Activated CD4-positive, alpha-beta T cell treated with anti-CD3 and anti-CD28 coated beads, Interleukin-2, amount 10 ng/mL, durations not matched to agents 7 days and 5 days (primary cell): ENCODE data around the gene SLC6A9. TPM values are rescaled to one million over a fixed set of nuclear protein-coding genes. Genes with fewer than 3 reads are reported as not detected.

ENCODE experiments used
- CTCF ChIA-PET: fragments of 350-600 bp; sonication (Branson Sonifier 250); formaldehyde crosslinking; loops from one replicate; lab custom pipeline; 2021; ENCODE audit warnings: antibody characterized with exemption; lab: Charles Lee
- POLR2A ChIA-PET: fragments of 350-600 bp; sonication (Branson Sonifier 250); formaldehyde crosslinking; loops from one replicate; lab custom pipeline; 2021; ENCODE audit warnings: antibody characterized with exemption; lab: Charles Lee
- DNase-seq: peaks from one replicate; pipeline ENCODE4 v3.0.0-alpha.2; 2020
- H3K27ac Mint-ChIP-seq: one replicate; pipeline ENCODE4 v1.8.0; 2021; ENCODE audit warnings: mild to moderate bottlenecking, moderate library complexity, mixed read lengths
- H3K27me3 Mint-ChIP-seq: one replicate; pipeline ENCODE4 v1.8.0; 2021; ENCODE audit warnings: mixed read lengths
- H3K36me3 Mint-ChIP-seq: one replicate; pipeline ENCODE4 v1.8.0; 2021; ENCODE audit warnings: low read depth, mixed read lengths
- H3K4me1 Mint-ChIP-seq: one replicate; pipeline ENCODE4 v1.8.0; 2021; ENCODE audit warnings: mixed read lengths
- H3K4me3 Mint-ChIP-seq: one replicate; pipeline ENCODE4 v1.8.0; 2021; ENCODE audit warnings: mild to moderate bottlenecking, moderate library complexity, mixed read lengths
- H3K9me3 Mint-ChIP-seq: one replicate; pipeline ENCODE4 v1.8.0; 2021; ENCODE audit warnings: mixed read lengths
- total RNA-seq, 2 experiments: library from RNA; stranded (reverse); gene quantifications; one replicate each; pipeline ENCODE4 v1.2.3, GENCODE V29; 2021

Gene SLC6A9
- total RNA-seq, 2 experiments from 2014 or later = 4.0 to 4.8 TPM

DNA sequence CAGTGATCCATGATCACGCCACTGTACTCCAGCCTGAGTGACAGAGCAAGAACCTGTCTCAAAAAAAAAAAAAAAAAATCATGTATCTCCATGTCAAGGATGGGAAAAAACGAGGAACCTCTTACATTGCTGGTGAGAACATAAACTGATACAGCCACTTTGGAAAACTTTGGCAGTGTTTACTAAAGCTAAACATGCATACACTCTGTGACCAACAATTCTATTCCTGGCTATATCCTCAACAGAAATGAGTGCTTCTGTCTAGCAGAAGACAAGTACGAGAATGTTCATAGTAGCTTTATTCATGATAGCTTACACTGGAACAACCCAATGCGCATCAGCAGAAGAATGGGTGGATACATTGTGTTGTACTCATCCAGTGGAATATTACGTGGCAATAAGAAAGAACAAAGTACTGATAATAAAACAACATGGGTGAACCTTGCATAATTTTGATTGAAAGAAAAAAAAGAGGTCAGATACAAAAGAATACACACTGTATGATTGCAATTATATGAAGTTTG lies 31.5 kb upstream of the SLC6A9 start:
- Mint-ChIP-seq H3K4me3 (no peak overlapping the region), H3K27me3 (peaks cover 34% of the 10 kb centered on the region), H3K27ac (no peak overlapping the region), H3K9me3 (no peaks in the 10 kb centered on the region), H3K4me1 (no peaks in the 10 kb centered on the region), H3K36me3 (no peaks in the 10 kb centered on the region)
- ChIA-PET CTCF (interaction anchor here (0.6 kb wide), 1 partner anchor 20 kb away, joined by 3 read pairs; no protein-coding TSS in a partner anchor), POLR2A (no interaction called here)
- DNase-seq = no peak

DNA sequence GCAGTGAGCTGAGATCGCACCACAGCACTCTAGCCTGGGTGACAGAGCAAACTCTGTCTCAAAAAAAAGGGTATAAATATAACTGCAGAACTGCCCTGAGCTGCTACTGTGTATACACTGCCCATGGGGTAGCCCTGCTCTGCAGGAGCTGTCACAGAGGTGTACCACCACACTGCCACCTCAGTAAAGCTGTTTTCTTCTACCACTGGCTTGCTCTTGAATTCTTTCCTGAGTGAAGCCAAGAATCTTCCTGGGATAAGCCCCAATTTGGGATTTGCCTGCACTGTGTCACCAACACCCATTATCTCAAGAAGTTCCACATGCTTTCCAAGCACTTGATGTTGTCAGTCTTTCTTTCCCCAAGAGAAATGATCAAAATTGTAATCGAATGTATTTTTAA lies 30.6 kb upstream of the SLC6A9 start:
- Mint-ChIP-seq H3K9me3 (no peaks in the 10 kb centered on the region), H3K27ac (no peak overlapping the region), H3K4me3 (no peak overlapping the region), H3K4me1 (no peaks in the 10 kb centered on the region), H3K27me3 (peaks cover 33% of the 10 kb centered on the region), H3K36me3 (no peaks in the 10 kb centered on the region)
- POLR2A ChIA-PET = no interaction called here
- DNase-seq = no peak
- CTCF ChIA-PET = interaction anchor here (1.0 kb wide), 1 partner anchor 14 kb away, joined by 3 read pairs; no protein-coding TSS in a partner anchor

DNA sequence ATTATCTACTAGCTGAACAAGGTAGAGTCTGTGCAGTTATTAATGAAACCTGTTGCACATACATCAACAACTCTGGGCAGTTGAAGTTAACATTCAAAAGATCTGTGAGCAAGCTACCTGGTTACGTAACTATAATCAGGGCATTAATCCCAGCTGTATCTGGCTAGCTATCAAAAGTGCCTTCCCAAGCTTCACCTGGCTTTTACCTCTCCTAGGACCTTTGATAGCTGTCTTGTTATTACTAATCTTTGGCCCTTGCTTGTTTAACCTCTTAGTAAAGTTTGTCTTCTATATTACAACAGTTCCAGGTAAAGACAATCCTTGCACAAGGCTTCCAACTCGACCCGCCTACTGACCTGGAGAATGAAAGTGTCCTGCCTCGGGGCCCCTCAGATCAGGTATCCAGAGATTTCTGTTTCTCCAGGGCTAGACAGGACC lies 29.6 kb upstream of the SLC6A9 start:
- peaks cover 32% of the 10 kb centered on the region for H3K27me3 Mint-ChIP-seq
- H3K9me3 Mint-ChIP-seq = no peaks in the 10 kb centered on the region
- no peaks in the 10 kb centered on the region for H3K36me3 Mint-ChIP-seq
- no peaks in the 10 kb centered on the region for H3K4me1 Mint-ChIP-seq
- DNase-seq = no peak
- H3K4me3 Mint-ChIP-seq = no peak overlapping the region
- ChIA-PET CTCF (no interaction called here), POLR2A (no interaction called here)
- no peak overlapping the region for H3K27ac Mint-ChIP-seq

DNA sequence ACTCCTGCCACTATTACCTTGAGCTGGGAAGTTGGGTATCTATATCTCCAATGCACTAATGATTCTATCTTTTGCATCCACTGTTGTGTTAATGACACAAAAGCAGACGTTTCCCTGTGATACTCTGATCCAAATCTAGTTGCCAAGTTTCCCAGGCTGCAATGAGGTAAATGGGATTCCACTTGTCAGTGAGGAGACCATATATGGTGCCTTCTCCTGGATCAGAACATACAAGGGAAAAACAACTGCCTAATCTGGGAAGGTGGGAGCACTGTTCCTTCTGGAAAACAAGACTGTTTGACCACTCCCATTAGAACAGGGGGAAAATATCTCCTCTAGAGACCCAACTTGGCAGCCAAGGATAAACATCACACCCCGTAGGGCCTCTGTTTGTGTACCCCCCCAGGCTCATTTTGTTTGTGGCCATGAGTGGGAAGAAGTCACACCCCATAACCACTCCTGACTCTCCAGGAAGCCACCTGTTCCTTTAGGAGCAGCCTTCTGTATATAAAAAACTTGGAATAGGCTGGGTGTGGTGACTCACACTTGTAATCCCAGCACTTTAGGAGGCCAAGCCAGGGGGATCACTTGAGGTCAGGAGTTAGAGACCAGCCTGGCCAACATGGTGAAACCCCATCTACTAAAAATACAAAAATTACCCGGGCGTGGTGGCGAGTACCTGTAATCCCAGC lies 28.5 kb upstream of the SLC6A9 start:
- Mint-ChIP-seq H3K4me3 (no peak overlapping the region), H3K4me1 (no peaks in the 10 kb centered on the region), H3K9me3 (no peaks in the 10 kb centered on the region), H3K27ac (no peak overlapping the region), H3K27me3 (peaks cover 32% of the 10 kb centered on the region), H3K36me3 (no peaks in the 10 kb centered on the region)
- ChIA-PET CTCF (no interaction called here), POLR2A (no interaction called here)
- no peak for DNase-seq

DNA sequence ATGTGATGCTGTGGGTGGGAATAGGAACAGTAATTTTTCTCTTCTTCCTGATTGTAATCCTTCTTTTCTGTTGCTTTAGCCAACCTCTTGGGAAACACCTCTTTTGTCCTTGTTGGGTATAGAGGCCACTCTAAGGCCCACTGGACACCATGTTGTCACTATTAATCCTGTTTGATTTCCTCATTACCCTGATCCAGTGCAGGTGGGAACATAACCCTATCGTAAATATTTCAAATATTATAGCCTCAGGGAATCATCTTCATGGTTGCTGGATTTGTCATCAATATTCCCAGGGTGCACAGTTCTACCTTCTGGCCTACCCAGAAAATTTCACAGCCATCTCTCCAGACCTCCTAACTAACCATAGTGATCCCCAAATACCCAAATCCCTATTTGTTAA lies 27.9 kb upstream of the SLC6A9 start:
- H3K4me1 Mint-ChIP-seq = no peaks in the 10 kb centered on the region
- ChIA-PET CTCF (no interaction called here), POLR2A (no interaction called here)
- peaks cover 32% of the 10 kb centered on the region for H3K27me3 Mint-ChIP-seq
- H3K27ac Mint-ChIP-seq = no peak overlapping the region
- no peaks in the 10 kb centered on the region for H3K9me3 Mint-ChIP-seq
- DNase-seq = no peak
- no peaks in the 10 kb centered on the region for H3K36me3 Mint-ChIP-seq
- H3K4me3 Mint-ChIP-seq = no peak overlapping the region

DNA sequence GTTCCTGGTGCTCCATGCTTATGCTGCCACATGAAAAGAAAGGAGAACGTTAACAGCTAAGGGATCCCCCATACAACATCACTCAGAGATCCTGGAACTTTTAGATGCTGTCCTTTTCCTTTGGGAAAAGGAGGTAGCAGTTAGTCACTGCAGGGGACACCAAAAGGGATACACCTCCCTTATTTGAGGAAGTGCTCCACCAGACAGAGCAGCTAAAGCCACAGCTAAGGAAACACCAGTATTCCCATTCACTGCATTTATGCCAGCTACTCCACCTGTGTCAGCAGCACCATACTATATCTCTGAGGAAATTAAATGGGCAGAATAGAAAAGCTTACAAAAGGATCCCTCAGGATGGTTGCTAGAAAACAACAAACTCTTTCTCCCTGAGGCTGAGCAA lies 26.0 kb upstream of the SLC6A9 start:
- Mint-ChIP-seq H3K27me3 (peaks cover 19% of the 10 kb centered on the region), H3K9me3 (no peaks in the 10 kb centered on the region), H3K4me3 (no peak overlapping the region), H3K36me3 (no peaks in the 10 kb centered on the region), H3K27ac (no peak overlapping the region), H3K4me1 (no peaks in the 10 kb centered on the region)
- POLR2A ChIA-PET = no interaction called here
- CTCF ChIA-PET = interaction anchor here (1.2 to 1.4 kb wide), 2 partner anchors 9 to 14 kb away, joined by 3 read pairs; no protein-coding TSS in a partner anchor
- DNase-seq = no peak

DNA sequence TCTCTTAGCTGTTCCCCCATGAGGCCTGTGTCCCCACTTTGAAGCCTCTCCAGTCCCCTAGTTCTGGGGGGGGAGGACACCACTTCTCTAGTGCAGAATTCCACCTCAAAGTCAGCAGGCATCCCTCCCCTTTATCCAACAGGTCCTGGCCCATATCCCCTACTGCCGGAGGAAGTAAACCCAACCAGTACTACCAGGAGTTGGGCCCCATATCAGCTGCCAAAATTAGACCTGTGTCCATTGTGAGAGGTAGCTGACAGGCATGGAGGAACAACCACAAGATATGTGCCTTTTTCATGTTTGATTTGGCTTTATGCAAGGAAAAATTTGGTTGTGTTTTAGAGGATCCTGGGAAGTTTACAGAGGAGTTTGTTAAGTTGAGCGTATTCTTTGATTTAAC lies 22.1 kb upstream of the SLC6A9 start:
- no peak overlapping the region for H3K4me3 Mint-ChIP-seq
- H3K4me1 Mint-ChIP-seq = peaks cover under 1% of the 10 kb centered on the region
- no peak for DNase-seq
- no peaks in the 10 kb centered on the region for H3K36me3 Mint-ChIP-seq
- ChIA-PET CTCF (no interaction called here), POLR2A (no interaction called here)
- no peak overlapping the region for H3K27ac Mint-ChIP-seq
- H3K27me3 Mint-ChIP-seq = peaks cover 10% of the 10 kb centered on the region
- no peaks in the 10 kb centered on the region for H3K9me3 Mint-ChIP-seq

DNA sequence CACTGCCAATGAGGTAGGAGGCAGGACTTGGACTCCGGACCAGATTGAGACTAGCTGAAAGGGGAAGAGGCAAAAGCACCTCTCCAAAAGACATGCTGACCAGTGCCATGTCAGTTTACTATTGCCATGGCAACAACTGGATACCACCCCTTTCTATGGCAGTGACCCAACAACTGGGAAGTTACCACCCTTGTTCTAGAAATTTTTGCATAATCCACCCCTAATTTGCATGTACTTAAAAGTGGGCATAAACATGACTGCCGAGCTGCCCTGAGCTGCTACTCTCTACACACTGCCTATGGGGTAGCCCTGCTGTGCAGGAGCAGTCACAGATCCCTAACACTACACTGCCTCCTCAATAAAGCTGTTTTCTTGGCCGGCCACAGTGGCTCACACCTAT lies 19.0 kb upstream of the SLC6A9 start:
- H3K27me3 Mint-ChIP-seq = peaks cover 2% of the 10 kb centered on the region
- H3K4me1 Mint-ChIP-seq = peaks cover 13% of the 10 kb centered on the region
- no peak for DNase-seq
- H3K27ac Mint-ChIP-seq = no peak overlapping the region
- H3K36me3 Mint-ChIP-seq = no peaks in the 10 kb centered on the region
- ChIA-PET POLR2A (no interaction called here), CTCF (interaction anchor here (0.9 to 1.1 kb wide), 2 partner anchors 11 to 759 kb away, joined by 3 to 5 read pairs; no protein-coding TSS in a partner anchor)
- no peaks in the 10 kb centered on the region for H3K9me3 Mint-ChIP-seq
- no peak overlapping the region for H3K4me3 Mint-ChIP-seq

DNA sequence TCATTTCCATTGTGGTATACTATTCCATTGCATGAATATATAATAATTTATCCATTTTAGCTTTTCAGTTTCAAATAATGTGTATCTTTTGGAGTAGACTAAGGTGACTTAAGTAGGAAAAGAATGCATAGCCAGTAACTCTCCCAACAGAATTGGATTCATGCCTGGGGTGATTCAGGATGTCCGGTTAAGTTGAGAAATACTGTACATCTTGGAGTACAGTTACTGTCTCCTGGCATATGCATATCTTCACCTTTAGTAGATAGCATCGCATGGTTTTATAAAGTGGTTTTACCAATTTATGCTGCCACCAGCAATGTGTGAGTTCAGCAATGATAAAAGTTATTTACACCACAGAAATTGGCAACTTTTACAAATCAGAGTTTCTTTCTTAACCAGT lies 18.6 kb upstream of the SLC6A9 start:
- Mint-ChIP-seq H3K4me3 (no peak overlapping the region), H3K36me3 (no peaks in the 10 kb centered on the region), H3K27ac (no peak overlapping the region), H3K27me3 (peaks cover 2% of the 10 kb centered on the region), H3K4me1 (peaks cover 13% of the 10 kb centered on the region), H3K9me3 (no peaks in the 10 kb centered on the region)
- ChIA-PET POLR2A (no interaction called here), CTCF (interaction anchor here (1.1 to 2.6 kb wide), 2 partner anchors 10 to 14 kb away, joined by 5 to 19 read pairs; no protein-coding TSS in a partner anchor)
- DNase-seq = no peak

DNA sequence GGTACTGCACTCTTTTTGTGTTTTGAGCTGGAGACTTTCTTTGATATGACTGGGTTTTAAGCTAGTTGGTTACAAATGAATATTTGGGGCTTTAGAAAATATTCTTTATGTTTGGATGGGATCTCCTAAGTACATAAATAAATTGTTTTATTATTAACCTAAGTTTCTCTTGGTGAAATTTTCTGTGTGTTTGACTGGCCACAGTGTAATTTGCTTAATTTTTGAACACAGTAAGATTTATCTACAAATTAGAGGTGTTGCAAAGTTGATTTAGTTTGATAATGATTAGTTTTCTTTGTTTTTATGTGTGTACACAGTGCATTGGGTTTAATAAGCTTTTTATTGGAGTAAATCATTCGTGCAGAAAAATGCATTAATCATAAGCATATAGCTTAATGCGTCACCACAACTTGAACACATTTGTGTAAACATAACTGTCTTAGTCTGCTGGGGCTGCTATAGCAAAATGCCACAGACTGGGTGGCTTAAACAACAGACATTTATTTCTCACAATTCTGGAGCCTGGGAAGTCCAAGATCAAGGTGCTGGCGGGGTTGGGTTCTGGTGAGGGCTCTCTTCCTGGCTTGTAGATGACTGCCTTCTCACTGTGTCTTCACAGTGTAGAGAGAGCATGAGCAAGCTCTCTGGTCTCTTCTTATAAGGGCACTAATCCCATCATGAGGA lies 17.4 kb upstream of the SLC6A9 start:
- Mint-ChIP-seq H3K27ac (no peak overlapping the region), H3K36me3 (no peaks in the 10 kb centered on the region), H3K27me3 (peaks cover 2% of the 10 kb centered on the region), H3K9me3 (no peaks in the 10 kb centered on the region), H3K4me3 (no peak overlapping the region), H3K4me1 (peaks cover 13% of the 10 kb centered on the region)
- ChIA-PET POLR2A (no interaction called here), CTCF (interaction anchor here (0.5 to 2.6 kb wide), 9 partner anchors 9 to 522 kb away, joined by 3 to 19 read pairs (median 3); no protein-coding TSS in a partner anchor)
- DNase-seq = no peak

DNA sequence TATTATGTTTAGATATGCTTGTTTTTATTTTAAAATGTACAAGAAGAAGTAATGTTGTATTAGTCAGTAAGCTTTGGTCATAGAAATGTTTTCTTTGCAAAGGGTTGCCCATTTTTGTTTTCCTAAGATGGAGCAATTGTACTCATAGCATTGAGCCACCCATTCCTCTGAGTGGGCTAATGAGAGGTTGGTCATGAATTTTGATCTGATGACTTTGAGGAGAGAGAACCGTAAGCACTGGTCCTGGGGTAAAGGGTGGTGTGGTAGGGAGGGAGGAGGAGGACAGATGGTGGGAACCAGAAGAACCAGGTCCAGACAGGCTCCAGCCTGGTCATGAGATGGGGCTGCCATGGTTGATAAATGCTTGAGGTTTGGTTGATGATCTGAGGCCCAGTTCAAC lies 15.9 kb upstream of the SLC6A9 start:
- peaks cover 13% of the 10 kb centered on the region for H3K4me1 Mint-ChIP-seq
- H3K27ac Mint-ChIP-seq = no peak overlapping the region
- ChIA-PET CTCF (interaction anchor here (0.7 to 2.6 kb wide), 2 partner anchors 11 to 764 kb away, joined by 3 to 19 read pairs; no protein-coding TSS in a partner anchor), POLR2A (no interaction called here)
- no peak for DNase-seq
- H3K36me3 Mint-ChIP-seq = no peaks in the 10 kb centered on the region
- no peaks in the 10 kb centered on the region for H3K9me3 Mint-ChIP-seq
- peaks cover 2% of the 10 kb centered on the region for H3K27me3 Mint-ChIP-seq
- H3K4me3 Mint-ChIP-seq = no peak overlapping the region

DNA sequence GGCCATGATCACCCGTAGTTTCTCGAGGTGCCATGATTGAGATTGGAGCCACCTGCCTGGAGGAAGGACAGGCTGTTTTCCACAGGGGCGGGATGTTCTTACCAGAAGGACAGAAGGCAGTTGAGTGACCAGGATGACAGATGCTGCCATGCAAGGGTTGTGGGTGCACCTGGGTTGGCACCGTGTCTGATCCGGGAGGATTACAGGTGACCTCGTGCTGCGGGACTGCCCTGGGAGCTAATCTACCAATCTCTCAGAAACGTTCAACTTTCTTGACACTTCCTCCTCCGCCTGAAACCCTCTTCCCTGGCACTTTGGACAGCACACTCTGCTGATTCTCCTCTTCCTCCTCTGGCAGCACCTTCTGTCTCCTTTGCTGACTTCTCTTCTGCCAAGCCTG lies 13.8 kb upstream of the SLC6A9 start:
- Mint-ChIP-seq H3K27me3 (peaks cover 2% of the 10 kb centered on the region), H3K9me3 (no peaks in the 10 kb centered on the region), H3K27ac (no peak overlapping the region), H3K4me3 (no peak overlapping the region), H3K36me3 (no peaks in the 10 kb centered on the region), H3K4me1 (peaks cover 13% of the 10 kb centered on the region)
- CTCF ChIA-PET = interaction anchor here (0.7 kb wide), 1 partner anchor 44 kb away, joined by 5 read pairs; no protein-coding TSS in a partner anchor
- DNase-seq = no peak
- POLR2A ChIA-PET = no interaction called here
